Skeletal muscle cell (primary cell): Measurements from ENCODE around the gene LINC00305.

Experiments
- DNase-seq: peaks from one replicate; pipeline ENCODE4 v3.0.0-alpha.2; 2010; ENCODE audit warnings: low read depth
- H3K4me3 ChIP-seq: 2 replicates; pipeline ENCODE4 v1.5.1; 2011; ENCODE audit warnings: low read depth, mild to moderate bottlenecking, control low read depth, low read length, moderate library complexity

LINC00305 gene

DNA sequence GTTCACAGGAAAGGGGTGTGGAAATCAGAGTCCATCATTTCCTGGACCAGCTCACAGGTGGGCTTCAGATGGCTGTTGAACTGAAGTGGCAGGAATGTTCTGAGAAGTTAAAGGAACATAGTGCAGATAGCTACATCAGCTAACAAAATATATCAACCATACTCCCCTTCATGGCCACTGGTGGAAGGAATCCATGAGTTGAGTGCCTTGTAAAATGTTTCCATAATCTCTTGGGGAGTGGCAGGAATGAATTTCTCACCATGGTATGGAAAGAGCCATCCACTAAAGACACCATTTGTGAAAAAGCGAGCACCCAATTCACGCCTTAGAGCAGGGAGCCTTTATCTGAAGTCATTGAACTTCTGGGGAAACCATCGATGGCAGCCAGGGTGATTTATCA, at the start of gene LINC00305:
Gene LINC00305, minus strand, starts transcription at position 101 of the 400 bp plus-strand sequence.
- no peak within 1 kb of the TSS for H3K4me3 ChIP-seq
- DNase-seq, result no peak

DNA sequence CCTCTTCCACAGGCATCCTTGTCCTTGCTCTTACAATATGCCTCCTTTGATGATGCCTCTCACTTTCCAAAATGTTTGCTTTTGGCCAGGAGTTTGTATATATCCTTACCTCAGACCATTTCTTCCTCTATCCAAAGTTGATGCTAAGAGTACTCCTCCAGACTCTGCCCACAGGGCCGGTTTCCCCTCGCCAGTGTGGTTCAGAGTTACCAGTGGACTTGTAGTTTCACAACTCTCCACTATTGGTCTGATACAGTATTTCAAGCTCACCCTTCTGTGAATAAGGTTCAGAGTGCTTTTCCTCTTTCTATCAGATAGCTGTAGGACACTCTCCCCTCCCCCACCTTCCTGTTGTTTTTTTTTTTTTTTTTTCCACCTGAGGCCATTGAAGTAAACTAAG, 42.2 kb upstream of the LINC00305 start:
- H3K4me3 ChIP-seq, result no peak overlapping the region
- DNase-seq, result no peak

DNA sequence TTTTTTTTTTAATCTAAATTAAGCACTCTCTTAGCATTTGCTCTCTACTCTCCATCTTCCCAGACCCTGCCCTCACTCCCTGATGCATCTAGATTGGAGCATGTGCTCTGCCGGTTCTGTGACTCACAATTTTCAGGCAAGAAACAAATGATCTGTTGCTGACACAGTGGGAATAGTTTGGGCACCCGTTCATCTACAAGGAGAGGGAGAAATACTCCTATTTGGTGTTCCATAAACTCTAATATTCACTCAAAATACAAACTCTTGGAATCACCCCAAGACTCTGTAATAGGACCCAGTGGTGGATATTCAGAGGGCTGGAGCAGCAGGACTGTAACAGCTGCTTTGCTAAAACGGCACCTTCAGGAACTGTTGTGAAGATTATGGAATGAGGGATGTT, 37.1 kb upstream of the LINC00305 start:
- no peak overlapping the region for H3K4me3 ChIP-seq
- DNase-seq, result no peak

- H3K4me3 ChIP-seq, result no peak overlapping the region
- no peak for DNase-seq
These were observed 34.8 kb upstream of the LINC00305 start for GRCh38 chr18:64183665-64184064.

DNA sequence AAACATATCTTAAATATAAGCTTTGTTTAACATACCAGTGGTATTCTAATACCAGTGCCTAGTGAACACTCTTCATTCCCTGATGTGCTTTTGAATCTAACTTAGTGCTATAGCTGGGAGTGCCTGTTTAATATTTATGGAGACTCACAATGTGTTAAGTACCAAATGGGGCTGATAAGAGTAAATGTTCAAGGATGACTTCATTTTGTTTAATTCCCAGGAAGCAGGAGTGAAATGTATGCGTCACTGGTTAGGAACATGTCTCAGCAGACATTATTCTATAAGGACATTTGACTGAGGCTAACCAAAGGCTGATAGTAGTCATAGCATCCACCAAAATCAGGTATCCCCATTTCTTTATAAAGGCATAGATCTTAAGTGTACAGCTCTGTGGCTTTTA, 31.7 kb upstream of the LINC00305 start:
- DNase-seq, result no peak
- no peak overlapping the region for H3K4me3 ChIP-seq

DNA sequence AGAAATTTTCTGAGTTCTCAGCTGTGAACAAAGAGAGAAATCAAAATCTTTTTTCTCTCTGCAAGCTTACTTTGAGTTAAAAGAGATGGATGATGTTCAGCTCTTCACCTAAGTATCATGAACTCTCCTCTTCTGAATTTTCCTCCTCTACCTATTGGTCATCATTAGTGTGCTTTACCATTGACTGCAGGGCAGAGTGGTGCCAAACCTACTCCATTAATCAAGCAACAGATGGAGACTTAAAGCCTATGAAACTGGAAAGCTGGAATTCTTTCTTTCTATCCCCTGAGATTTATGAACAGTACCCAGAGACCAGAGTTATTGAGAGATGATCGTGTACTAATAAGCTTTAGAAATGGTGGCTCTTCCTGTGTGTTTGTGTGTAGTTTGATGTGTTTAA, 31.3 kb upstream of the LINC00305 start:
- no peak for DNase-seq
- H3K4me3 ChIP-seq, result no peak overlapping the region

GRCh38 chr18:64179556-64180080, 30.7 kb upstream of the LINC00305 start:
- no peak for DNase-seq
- no peak overlapping the region for H3K4me3 ChIP-seq

GRCh38 chr18:64178860-64179259, 30.0 kb upstream of the LINC00305 start:
- no peak for DNase-seq

GRCh38 chr18:64175432-64175831, 26.5 kb upstream of the LINC00305 start:
- no peak for DNase-seq
- H3K4me3 ChIP-seq, result no peak overlapping the region

More at GRCh38 chr18:64178860-64179259, 30.0 kb upstream of the LINC00305 start:
- no peak overlapping the region for H3K4me3 ChIP-seq

DNA sequence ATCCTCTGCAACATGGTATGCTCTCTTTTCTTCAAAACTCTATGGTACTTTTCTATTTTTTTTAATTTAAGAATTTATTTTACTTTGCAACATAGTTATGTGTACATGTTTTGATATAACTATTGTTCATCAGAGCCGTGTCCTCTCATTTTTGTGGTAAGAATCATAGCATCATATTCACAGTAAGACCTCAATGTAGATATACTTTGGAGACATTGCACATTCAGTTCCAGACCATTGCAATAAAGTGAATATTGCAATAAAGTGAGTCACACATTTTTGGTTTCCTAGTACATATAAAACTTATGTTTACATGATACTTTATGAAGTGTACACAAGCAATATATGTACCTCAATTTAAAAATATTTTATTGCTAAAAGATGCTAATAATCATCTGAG, 22.7 kb upstream of the LINC00305 start:
- peak; percentile 17 for DNase-seq
- H3K4me3 ChIP-seq, result no peak overlapping the region

DNA sequence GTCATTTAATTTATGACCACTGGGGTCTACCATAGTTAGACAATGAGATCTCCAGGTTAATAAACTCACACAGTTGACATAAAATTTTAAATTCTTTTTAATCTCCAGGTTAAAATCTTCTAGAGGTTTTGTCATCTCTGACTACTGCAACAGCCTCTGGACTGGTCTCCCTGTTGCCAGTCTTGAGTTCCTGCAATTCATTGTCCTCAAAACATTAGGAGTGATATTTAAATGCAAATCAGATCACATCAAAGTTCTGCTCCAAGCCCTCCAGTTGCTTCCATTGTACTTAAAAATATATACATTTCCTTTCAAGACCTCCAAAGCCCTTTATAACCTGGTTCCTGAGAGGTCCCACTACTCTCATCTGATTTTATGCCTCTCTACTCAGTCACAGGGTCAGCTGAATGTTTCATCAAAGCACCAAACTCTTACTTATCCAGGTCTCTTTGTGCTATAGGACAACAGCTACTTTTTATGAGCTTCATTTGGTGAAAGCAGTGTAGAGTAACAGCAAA, 18.6 kb upstream of the LINC00305 start:
- no peak overlapping the region for H3K4me3 ChIP-seq
- no peak for DNase-seq

DNA sequence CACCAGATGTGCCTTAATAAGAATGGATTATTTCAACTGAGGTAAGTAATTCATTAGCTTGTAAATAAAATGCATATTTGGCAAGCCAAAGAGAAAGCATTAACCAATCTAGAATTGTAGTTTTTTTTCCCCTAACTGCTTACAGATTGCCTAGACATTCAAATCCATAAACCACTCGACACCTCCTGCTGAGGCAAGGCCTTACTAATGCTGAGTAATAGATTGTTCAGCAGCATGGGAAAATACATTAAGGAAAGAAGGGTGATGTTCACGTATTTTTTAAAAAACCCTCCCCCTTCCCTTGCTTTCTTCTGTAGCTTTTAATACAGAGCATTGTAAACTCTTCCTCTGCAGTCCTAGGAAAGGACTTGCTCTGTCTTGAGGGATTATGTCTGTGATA, 17.0 kb upstream of the LINC00305 start:
- DNase-seq, result peak; percentile 79
- no peak overlapping the region for H3K4me3 ChIP-seq

DNA sequence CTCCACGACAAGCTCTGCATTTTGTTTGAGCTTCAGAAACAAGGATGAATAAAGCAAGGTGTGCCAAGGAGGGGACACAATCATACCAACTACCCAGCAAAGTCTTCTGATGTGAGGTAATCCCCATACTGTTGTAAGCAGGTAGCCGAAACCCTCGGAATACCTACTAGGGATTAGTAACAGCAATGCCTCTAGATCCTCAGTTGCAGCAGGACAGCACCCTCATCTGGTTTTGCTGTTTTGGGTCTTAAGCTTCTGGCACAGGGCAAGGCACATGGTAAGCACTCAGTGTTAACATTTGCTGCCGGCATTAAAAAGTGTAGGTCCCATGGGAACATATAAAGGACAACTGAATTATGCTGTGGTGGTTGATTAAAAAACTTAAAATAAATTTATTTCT, 16.0 kb upstream of the LINC00305 start:
- no peak for DNase-seq
- no peak overlapping the region for H3K4me3 ChIP-seq

DNA sequence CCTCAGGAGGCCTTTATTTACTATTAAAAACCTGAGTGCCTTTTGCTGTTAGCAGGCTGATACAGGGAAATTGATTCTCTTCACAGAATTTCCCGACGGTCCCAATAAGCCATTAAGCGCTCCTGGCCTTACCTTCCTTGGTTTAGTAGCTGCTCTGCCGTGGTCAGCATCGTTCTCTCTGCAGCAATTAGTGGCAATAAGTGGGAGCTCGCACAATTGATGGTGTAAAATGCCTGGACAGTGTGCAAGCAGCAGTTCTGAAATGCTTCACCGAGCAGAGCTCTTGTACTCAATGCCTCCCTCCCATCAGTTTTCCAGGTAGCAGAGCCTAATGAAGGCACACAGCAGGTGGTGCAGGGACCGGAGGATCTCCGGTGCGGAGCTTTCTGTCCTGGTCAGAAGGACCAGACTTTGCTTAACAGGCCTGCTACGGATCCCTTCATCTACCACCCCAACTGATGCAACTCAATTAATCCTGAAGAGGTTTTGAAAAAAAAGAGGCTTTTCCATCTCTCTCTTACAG, 1.1 kb upstream of the LINC00305 start:
- no peak overlapping the region for H3K4me3 ChIP-seq
- DNase-seq, result no peak

DNA sequence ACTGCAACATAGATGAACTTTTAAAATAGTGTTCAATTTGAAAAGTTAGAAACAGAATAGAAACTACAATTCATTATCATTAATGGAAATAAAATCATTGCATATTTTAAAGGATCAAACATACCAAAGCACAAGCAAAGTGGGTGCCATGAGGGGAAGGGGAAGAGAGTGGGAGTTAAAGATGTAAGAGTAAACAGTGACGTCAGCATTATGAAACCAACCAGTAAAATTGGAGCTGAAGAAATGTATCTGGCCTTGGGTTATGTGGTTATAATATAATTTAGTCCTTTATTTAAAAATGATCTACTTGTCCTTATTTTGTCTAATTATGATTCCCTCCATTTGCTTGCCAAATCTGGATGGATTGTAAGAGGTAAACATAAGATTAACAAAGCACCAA, 6.0 kb downstream of the LINC00305 start:
- DNase-seq, result no peak
- H3K4me3 ChIP-seq, result no peak overlapping the region

DNA sequence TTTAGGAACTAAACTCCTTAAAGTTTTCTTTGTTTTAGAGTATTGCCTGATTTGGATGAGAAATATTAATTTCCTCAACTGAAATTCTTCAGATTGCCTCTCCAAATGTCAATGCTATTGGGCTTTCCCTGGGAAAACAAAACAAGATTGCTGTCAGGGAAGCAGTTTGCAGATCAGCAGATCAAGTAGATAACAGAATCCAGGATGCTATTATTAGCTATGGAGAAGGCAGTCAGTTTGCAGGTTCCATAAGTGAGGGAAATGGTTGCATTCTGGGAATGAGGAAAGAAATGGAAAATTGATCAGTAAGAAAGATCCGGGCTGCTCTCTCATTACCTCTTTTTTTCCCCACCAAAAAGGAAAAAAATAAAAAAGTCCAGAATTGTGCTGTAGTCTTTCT, 11.0 kb downstream of the LINC00305 start:
- no peak for DNase-seq
- H3K4me3 ChIP-seq, result no peak overlapping the region

DNA sequence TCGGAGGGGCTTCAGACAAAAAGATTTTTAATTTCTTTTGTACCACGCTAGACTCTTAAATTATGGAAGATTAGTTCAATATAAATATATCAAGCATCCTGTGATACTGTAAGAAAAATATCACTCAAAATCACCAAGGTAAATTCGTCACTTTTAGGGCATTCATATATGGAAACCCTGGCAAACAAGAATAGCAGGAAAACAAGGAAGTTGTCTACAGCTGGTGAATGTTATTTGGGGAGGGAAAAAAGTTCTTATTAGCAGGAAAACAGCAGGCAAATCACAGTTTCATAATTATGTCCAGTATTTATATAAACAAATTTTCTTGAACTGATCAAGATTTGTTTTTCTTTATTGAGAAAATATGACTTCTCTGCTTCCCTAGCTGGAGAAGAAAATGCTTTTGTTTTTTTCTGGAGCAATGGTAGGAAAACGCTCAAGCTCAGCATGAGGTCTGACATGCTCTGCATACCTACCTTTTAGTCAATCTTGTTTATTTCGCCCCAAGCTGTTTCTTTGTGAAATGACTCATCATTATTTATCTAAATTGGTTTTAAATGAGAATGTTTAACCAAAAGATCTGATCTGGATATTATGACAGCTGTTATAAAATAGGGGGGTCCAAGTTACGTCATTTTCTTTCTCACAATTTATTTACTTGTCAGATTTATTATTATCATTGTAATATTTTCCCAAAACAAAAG, 14.7 kb downstream of the LINC00305 start:
- no peak for DNase-seq

GRCh38 chr18:64132871-64133270, 16.0 kb downstream of the LINC00305 start:
- DNase-seq, result no peak
- H3K4me3 ChIP-seq, result no peak overlapping the region

More for the DNA sequence above, 14.7 kb downstream of the LINC00305 start:
- no peak overlapping the region for H3K4me3 ChIP-seq

GRCh38 chr18:64131314-64131713, 17.6 kb downstream of the LINC00305 start:
- DNase-seq, result no peak
- no peak overlapping the region for H3K4me3 ChIP-seq

GRCh38 chr18:64127172-64127571, 21.7 kb downstream of the LINC00305 start:
- H3K4me3 ChIP-seq, result no peak overlapping the region
- no peak for DNase-seq

DNA sequence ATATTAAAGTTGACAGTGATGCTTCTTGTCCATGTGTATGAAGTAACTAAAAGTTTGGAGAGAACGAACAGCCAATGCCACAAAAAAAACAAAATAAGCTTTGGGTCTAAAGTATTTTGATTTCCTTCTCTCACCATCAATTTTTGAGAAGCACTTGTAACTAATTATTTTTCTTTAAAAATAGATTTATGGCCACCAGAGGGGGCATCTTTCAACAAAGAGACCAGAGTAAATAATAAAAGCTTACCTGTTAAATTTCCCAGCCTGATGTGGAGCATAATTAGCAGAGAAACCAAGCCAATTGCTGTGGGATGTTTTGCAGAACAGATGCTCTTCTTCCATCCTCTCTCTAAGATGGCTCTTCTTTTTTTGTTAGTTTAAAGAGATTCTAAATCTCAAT, 29.0 kb downstream of the LINC00305 start:
- no peak for DNase-seq

More for the DNA sequence above, 29.0 kb downstream of the LINC00305 start:
- no peak overlapping the region for H3K4me3 ChIP-seq
